K562 (cell line): Measurements from ENCODE around the gene CCNK. TPM values are rescaled to one million over a fixed set of nuclear protein-coding genes. Genes with fewer than 3 reads are reported as not detected.

Source experiments
- ATAC-seq: fragments of 200-7000 bp; cut with Tn5 transposase; 3 replicates; pipeline ENCODE4 v1.9.1; 2020; ENCODE audit warnings: moderate library complexity
- BruUV-seq: library from RNA; stranded (reverse); fragments of 400-500 nt; replicated peaks from 2 replicates; lab custom pipeline; 2021; lab: Mats Ljungman, UMichigan
- CTCF ChIA-PET: fragments of 300-600 bp; formaldehyde crosslinking; extraction: SDS; loops from one replicate; lab custom pipeline; 2021; ENCODE audit warnings: low intra/inter-chr PET ratio; lab: Yijun Ruan, JAX
- POLR2A ChIA-PET: fragments of 300-600, 350-650 bp; sonication (Branson Sonifier 250); formaldehyde crosslinking; extraction: SDS; loops from one replicate; lab custom pipeline; 2021; ENCODE audit warnings: antibody characterized with exemption, inconsistent platforms; lab: Yijun Ruan, JAX
- DNase-seq, 4 experiments: peaks; one replicate each; pipeline versions ENCODE4 v3.0.0 to v3.0.0-alpha.2; 2011 to 2018; ENCODE audit warnings: low spot score in 3 of 4, mixed read lengths in 3 of 4; ENCODE audit errors: extremely low read depth in 1 of 4
- FAIRE-seq: peaks from 2 replicates; lab custom pipeline; 2011; peaks lifted over from hg19 to GRCh38; lab: Jason Lieb, UNC
- H2AFZ ChIP-seq: 2 replicates; pipeline ENCODE4 v1.6.0; 2011; ENCODE audit warnings: low read depth, low read length, control low read depth, inconsistent platforms
- H3K27ac ChIP-seq: fragments of 200-600 bp; 3 replicates; pipeline ENCODE4 v1.8.0; 2011; ENCODE audit warnings: low read depth, mild to moderate bottlenecking, control low read depth, inconsistent platforms, low read length, moderate library complexity, mixed read lengths; ENCODE audit errors: extremely low read depth
- H3K27me3 ChIP-seq, 2 experiments: fragments of 300-600 bp in 1 of 2; 2 replicates in 1 of 2; 3 replicates in 1 of 2; pipeline versions ENCODE4 v1.6.0 to v1.8.0; 2011; ENCODE audit warnings: inconsistent platforms in 2 of 2, low read length in 2 of 2, mild to moderate bottlenecking in 1 of 2, mixed read lengths in 1 of 2, moderate library complexity in 1 of 2; ENCODE audit not compliant: control insufficient read depth in 2 of 2, insufficient read depth in 2 of 2
- H3K36me3 ChIP-seq: fragments of 300-600 bp; 3 replicates; pipeline ENCODE4 v1.8.0; 2011; ENCODE audit warnings: mild to moderate bottlenecking, low read length, inconsistent platforms; ENCODE audit not compliant: control insufficient read depth, insufficient read depth
- H3K4me1 ChIP-seq, 2 experiments: fragments of 200-600 bp in 1 of 2; replicated peaks in 1 of 2; 2 replicates in 1 of 2; 3 replicates in 1 of 2; pipeline versions ENCODE4 v1.5.1 to v1.8.0; 2011; ENCODE audit warnings: inconsistent platforms in 2 of 2, low read length in 2 of 2, mild to moderate bottlenecking in 1 of 2, mixed read lengths in 1 of 2, moderate library complexity in 1 of 2; ENCODE audit not compliant: control insufficient read depth in 2 of 2, insufficient read depth in 2 of 2
- H3K4me2 ChIP-seq: 2 replicates; pipeline ENCODE4 v1.6.1; 2011; ENCODE audit warnings: low read length, control low read depth, inconsistent platforms, mixed read lengths; ENCODE audit not compliant: insufficient read depth
- H3K4me3 ChIP-seq: fragments of 200-600 bp; sonication (generic), shearing (Covaris generic); 2 replicates; pipeline ENCODE4 v1.5.1; 2016; ENCODE audit warnings: control low read depth, inconsistent platforms
- H3K79me2 ChIP-seq: fragments of 200-600 bp; 3 replicates; pipeline ENCODE4 v1.8.0; 2011; ENCODE audit warnings: low read length, inconsistent platforms; ENCODE audit not compliant: control insufficient read depth, insufficient read depth
- H3K9ac ChIP-seq, 2 experiments: 2 replicates each; pipeline versions ENCODE4 v1.6.0 to v1.6.1; 2011; ENCODE audit warnings: low read depth in 2 of 2, low read length in 2 of 2, control low read depth in 1 of 2, inconsistent platforms in 1 of 2, mild to moderate bottlenecking in 1 of 2, mixed read lengths in 1 of 2; ENCODE audit not compliant: insufficient read depth in 1 of 2
- H3K9me1 ChIP-seq: one replicate; pipeline ENCODE4 v1.6.0; 2011; ENCODE audit warnings: inconsistent platforms, mild to moderate bottlenecking, low read length, moderate library complexity; ENCODE audit not compliant: control insufficient read depth, insufficient read depth
- H3K9me3 ChIP-seq: replicated peaks from 2 replicates; pipeline ENCODE4 v1.5.1; 2011; ENCODE audit warnings: low read depth, low read length, inconsistent platforms; ENCODE audit not compliant: control insufficient read depth, insufficient read depth
- H4K20me1 ChIP-seq: replicated peaks from 2 replicates; pipeline ENCODE4 v1.6.1; 2011; ENCODE audit warnings: low read length, inconsistent platforms, mixed read lengths; ENCODE audit not compliant: control insufficient read depth, insufficient read depth
- CREBBP ChIP-seq: IDR thresholded peaks from one replicate; pipeline ENCODE4 v1.6.1; 2012; ENCODE audit warnings: low read depth, mild to moderate bottlenecking, control low read depth, inconsistent platforms, low read length
- HDAC1 ChIP-seq, 2 experiments: fragments of 450-650 bp; IDR thresholded peaks; 2 replicates each; pipeline ENCODE4 v1.6.1; 2016 to 2017; ENCODE audit warnings: inconsistent platforms in 1 of 2, mild to moderate bottlenecking in 1 of 2, moderate library complexity in 1 of 2
- HMG20A ChIP-seq: fragments of 450-650 bp; formaldehyde crosslinking; conservative IDR thresholded peaks from 2 replicates; pipeline ENCODE4 v1.4.0; 2020; ENCODE audit warnings: mild to moderate bottlenecking, mixed read lengths
- MEIS2 ChIP-seq: fragments of 450-650 bp; IDR thresholded peaks from 2 replicates; pipeline ENCODE4 v1.6.1; 2014; ENCODE audit warnings: mild to moderate bottlenecking; ENCODE audit not compliant: partially characterized antibody
- MYC ChIP-seq, 2 experiments: fragments of 250-450 bp in 1 of 2; sonication (Bioruptor Pico) in 1 of 2; IDR thresholded peaks; 2 replicates each; pipeline versions ENCODE4 v1.5.1 to v1.6.1; 2012 to 2021; ENCODE audit warnings: low read depth in 2 of 2, borderline replicate concordance in 1 of 2, improper control_type of control experiment in 1 of 2, low read length in 1 of 2, mild to moderate bottlenecking in 1 of 2, moderate library complexity in 1 of 2
- PRMT5 ChIP-seq: sonication (generic); formaldehyde crosslinking; IDR thresholded peaks from 2 replicates; pipeline ENCODE4 v1.5.0; 2020; ENCODE audit warnings: missing genetic modification reagents
- PURB ChIP-seq: sonication (generic); formaldehyde crosslinking; IDR thresholded peaks from 2 replicates; pipeline ENCODE4 v1.9.0; 2021; ENCODE audit warnings: low read depth, mild to moderate bottlenecking, missing genetic modification reagents
- SIRT6 ChIP-seq: IDR thresholded peaks from one replicate; pipeline ENCODE4 v1.6.1; 2012; ENCODE audit warnings: low read depth, mild to moderate bottlenecking, control low read depth, inconsistent platforms, low read length, moderate library complexity
- STAT5A ChIP-seq: IDR thresholded peaks from 2 replicates; pipeline ENCODE4 v1.6.1; 2012; ENCODE audit warnings: low read length, inconsistent platforms, borderline replicate concordance
- TARDBP ChIP-seq: fragments of 450-650 bp; IDR thresholded peaks from 2 replicates; pipeline ENCODE4 v1.6.1; 2016
- YBX1 ChIP-seq: fragments of 450-650 bp; IDR thresholded peaks from 2 replicates; pipeline ENCODE4 v1.7.1; 2016; ENCODE audit warnings: mild to moderate bottlenecking
- ZBTB8A ChIP-seq: fragments of 450-650 bp; IDR thresholded peaks from 2 replicates; pipeline ENCODE4 v1.6.1; 2018; ENCODE audit warnings: mild to moderate bottlenecking, moderate library complexity; ENCODE audit not compliant: partially characterized antibody
- ZNF444 ChIP-seq: fragments of 250-450 bp; sonication (Bioruptor Pico); IDR thresholded peaks from 2 replicates; pipeline ENCODE4 v1.4.0; 2020; ENCODE audit warnings: mild to moderate bottlenecking, moderate library complexity
- WGBS: fragments of 100-300 bp; shearing (Covaris generic); methylation state at CpG from one replicate; pipeline ENCODE4 v1.1.6; 2016; ENCODE audit warnings: low coverage, mixed read lengths; ENCODE audit not compliant: insufficient coverage; ENCODE audit errors: missing lambda C conversion rate; 5-methylcytosine and 5-hydroxymethylcytosine counted together
- in situ Hi-C: fragments of 300-500 bp; cut with MboI; formaldehyde crosslinking; loops from 4 replicates; pipeline ENCODE4 v1.15.0; 2018; ENCODE audit warnings: inconsistent platforms, mixed read lengths
- intact Hi-C: fragments of 100-400 bp; cut with micrococcal nuclease; formaldehyde crosslinking; loops from 2 replicates; pipeline ENCODE4 v1.14.2; 2022
- polyA plus RNA-seq, 8 experiments: library from polyadenylated mRNA; depleted of rRNA in 4 of 8; stranded (reverse) in 5 of 8; unstranded in 3 of 8; fragments of >200 nt; fragmentation: Nextera tagmentation in 2 of 8; fragmentation: Illumina TruSeq in 1 of 8; extraction: Ambion mirVana in 2 of 8; extraction: Trizol in 1 of 8; gene quantifications; 2 replicates each; pipeline versions ENCODE4 v1.2.1 to v1.2.3, GENCODE V29; 2011 to 2014; ENCODE audit warnings: inconsistent platforms in 1 of 8, missing spikeins in 1 of 8
- total RNA-seq, 7 experiments: library from RNA; depleted of rRNA in 6 of 7; stranded (reverse); fragments of >200 nt in 6 of 7; fragmentation: Illumina TruSeq in 2 of 7; extraction: Trizol in 2 of 7; gene quantifications; 2 replicates each; pipeline versions ENCODE4 v1.2.1 to v1.2.3, GENCODE V29; 2011 to 2021; ENCODE audit warnings: low replicate concordance in 1 of 7
- TF ChIP-seq, protein P1 (sequence below): sonication (generic); formaldehyde crosslinking; IDR thresholded peaks from 2 replicates; pipeline ENCODE4 v1.8.1; 2023; ENCODE audit warnings: mild to moderate bottlenecking, missing genetic modification reagents
- TF ChIP-seq, protein P2 (sequence below): fragments of 450-650 bp; formaldehyde crosslinking; IDR thresholded peaks from 2 replicates; pipeline ENCODE4 v1.4.0; 2020; ENCODE audit warnings: mild to moderate bottlenecking, moderate library complexity
- TF ChIP-seq, protein P3 (sequence below): sonication (generic); formaldehyde crosslinking; IDR thresholded peaks from 2 replicates; pipeline ENCODE4 v1.8.0; 2022; ENCODE audit warnings: missing genetic modification reagents, mild to moderate bottlenecking, borderline replicate concordance
- TF ChIP-seq, protein P4 (sequence below): sonication (generic); formaldehyde crosslinking; IDR thresholded peaks from 2 replicates; pipeline ENCODE4 v1.8.1; 2023; ENCODE audit warnings: mild to moderate bottlenecking, missing genetic modification reagents

The CCNK gene
- total and polyA plus RNA-seq, 9 of the 15 experiments (the other 6 are each of a cell fraction or from before 2014, with no cell fraction given): 5.8 to 84.2 (median 16.4) TPM

DNA sequence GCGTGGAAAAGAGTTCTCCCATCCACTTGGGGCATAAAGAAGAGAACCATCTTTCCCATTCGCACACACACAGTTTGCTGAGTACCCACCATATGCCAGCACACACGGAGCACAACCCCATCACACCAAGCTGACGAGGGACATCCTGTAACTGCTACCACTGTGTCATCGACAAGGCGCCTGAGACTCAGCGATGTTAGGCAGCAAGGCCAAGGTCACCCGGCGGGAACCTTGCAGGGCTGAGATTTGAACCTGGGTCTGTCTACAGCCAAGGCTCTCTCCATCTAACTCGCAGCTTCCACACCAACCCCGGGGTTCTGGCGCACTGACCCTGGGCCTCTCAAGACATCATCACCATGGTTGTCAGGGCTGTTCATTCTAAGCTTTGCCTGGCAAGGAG lies 62.8 kb downstream of the CCNK start:
- ChIA-PET CTCF (no interaction called here), POLR2A (interaction anchor here (1.1 kb wide), 1 partner anchor 18 kb away, joined by 3 read pairs; no protein-coding TSS in a partner anchor)
- DNase-seq: no peak
- H3K9ac ChIP-seq: no peak overlapping the region
- H2AFZ ChIP-seq: no peak overlapping the region
- no peak for FAIRE-seq
- H3K4me3 ChIP-seq: no peak overlapping the region
- no peaks in the 10 kb centered on the region; the same call in 2 of the 3 replicates for H3K79me2 ChIP-seq
- peaks cover 34% of the 10 kb centered on the region for H4K20me1 ChIP-seq
- no peak for ATAC-seq
- no peaks in the 10 kb centered on the region for H3K9me3 ChIP-seq
- peaks cover 3% of the 10 kb centered on the region for H3K9me1 ChIP-seq
- H3K4me1 ChIP-seq: peaks cover 13 to 40% of the 10 kb centered on the region in 2 experiments
- WGBS: 66% methylated on average over 12 of the region's 12 CpGs
- H3K36me3 ChIP-seq: no peaks in the 10 kb centered on the region
- in situ Hi-C loops: no loop called here
- H3K27me3 ChIP-seq: no peaks in the 10 kb centered on the region
- intact Hi-C loops: no loop called here
- no peak overlapping the region for H3K27ac ChIP-seq
- H3K4me2 ChIP-seq: no peak overlapping the region
- no TSS peak for BruUV-seq
- no peak for TF ChIP-seq MYC (IDR thresholded peaks at IDR 0.05; ENCODE audit: low read depth, low read length)
- no peak for TF ChIP-seq MYC (CRISPR knock-in tag; IDR thresholded peaks at IDR 0.05; ENCODE audit: borderline replicate concordance, low read depth)
- no peak for TF ChIP-seq STAT5A
- no peak for TF ChIP-seq YBX1
- TF ChIP-seq, protein P1, sequence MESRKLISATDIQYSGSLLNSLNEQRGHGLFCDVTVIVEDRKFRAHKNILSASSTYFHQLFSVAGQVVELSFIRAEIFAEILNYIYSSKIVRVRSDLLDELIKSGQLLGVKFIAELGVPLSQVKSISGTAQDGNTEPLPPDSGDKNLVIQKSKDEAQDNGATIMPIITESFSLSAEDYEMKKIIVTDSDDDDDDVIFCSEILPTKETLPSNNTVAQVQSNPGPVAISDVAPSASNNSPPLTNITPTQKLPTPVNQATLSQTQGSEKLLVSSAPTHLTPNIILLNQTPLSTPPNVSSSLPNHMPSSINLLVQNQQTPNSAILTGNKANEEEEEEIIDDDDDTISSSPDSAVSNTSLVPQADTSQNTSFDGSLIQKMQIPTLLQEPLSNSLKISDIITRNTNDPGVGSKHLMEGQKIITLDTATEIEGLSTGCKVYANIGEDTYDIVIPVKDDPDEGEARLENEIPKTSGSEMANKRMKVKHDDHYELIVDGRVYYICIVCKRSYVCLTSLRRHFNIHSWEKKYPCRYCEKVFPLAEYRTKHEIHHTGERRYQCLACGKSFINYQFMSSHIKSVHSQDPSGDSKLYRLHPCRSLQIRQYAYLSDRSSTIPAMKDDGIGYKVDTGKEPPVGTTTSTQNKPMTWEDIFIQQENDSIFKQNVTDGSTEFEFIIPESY (CRISPR knock-in tag): no peak
- TF ChIP-seq, protein P2, sequence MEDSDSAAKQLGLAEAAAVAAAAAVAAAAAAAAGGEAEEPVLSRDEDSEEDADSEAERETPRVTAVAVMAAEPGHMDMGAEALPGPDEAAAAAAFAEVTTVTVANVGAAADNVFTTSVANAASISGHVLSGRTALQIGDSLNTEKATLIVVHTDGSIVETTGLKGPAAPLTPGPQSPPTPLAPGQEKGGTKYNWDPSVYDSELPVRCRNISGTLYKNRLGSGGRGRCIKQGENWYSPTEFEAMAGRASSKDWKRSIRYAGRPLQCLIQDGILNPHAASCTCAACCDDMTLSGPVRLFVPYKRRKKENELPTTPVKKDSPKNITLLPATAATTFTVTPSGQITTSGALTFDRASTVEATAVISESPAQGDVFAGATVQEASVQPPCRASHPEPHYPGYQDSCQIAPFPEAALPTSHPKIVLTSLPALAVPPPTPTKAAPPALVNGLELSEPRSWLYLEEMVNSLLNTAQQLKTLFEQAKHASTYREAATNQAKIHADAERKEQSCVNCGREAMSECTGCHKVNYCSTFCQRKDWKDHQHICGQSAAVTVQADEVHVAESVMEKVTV: no peak
- no peak for TF ChIP-seq HMG20A (CRISPR knock-in tag)
- no peak for TF ChIP-seq CREBBP
- TF ChIP-seq, protein P3, sequence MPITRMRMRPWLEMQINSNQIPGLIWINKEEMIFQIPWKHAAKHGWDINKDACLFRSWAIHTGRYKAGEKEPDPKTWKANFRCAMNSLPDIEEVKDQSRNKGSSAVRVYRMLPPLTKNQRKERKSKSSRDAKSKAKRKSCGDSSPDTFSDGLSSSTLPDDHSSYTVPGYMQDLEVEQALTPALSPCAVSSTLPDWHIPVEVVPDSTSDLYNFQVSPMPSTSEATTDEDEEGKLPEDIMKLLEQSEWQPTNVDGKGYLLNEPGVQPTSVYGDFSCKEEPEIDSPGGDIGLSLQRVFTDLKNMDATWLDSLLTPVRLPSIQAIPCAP: no peak
- no peak for TF ChIP-seq ZBTB8A
- no peak for TF ChIP-seq SIRT6
- TF ChIP-seq PRMT5 (CRISPR knock-in tag): no peak
- no peak for TF ChIP-seq HDAC1 (IDR thresholded peaks at IDR 0.05)
- no peak for TF ChIP-seq TARDBP
- TF ChIP-seq MEIS2: no peak
- no peak for TF ChIP-seq PURB
- TF ChIP-seq, protein P4, sequence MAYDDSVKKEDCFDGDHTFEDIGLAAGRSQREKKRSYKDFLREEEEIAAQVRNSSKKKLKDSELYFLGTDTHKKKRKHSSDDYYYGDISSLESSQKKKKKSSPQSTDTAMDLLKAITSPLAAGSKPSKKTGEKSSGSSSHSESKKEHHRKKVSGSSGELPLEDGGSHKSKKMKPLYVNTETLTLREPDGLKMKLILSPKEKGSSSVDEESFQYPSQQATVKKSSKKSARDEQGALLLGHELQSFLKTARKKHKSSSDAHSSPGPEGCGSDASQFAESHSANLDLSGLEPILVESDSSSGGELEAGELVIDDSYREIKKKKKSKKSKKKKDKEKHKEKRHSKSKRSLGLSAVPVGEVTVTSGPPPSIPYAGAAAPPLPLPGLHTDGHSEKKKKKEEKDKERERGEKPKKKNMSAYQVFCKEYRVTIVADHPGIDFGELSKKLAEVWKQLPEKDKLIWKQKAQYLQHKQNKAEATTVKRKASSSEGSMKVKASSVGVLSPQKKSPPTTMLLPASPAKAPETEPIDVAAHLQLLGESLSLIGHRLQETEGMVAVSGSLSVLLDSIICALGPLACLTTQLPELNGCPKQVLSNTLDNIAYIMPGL (CRISPR knock-in tag): no peak
- no peak for TF ChIP-seq ZNF444 (CRISPR knock-in tag)
